ENCODE data around the gene RPA3.
"Not testable (repeated sequence)": the region's sequence is repeated elsewhere in the genome, so short reads cannot be mapped to it uniquely, and the experiment has no call there.

RPA3 gene

GRCh38 chr7:7681191-7681935 is 37.0 kb downstream of the RPA3 start:
- Histone ChIP-seq H3K9me3 (ENCODE audit: control insufficient read depth, low read length) (no peaks in the 10 kb centered on the region), H3K4me3 (ENCODE audit: insufficient read depth, low read depth, low read length, poor library complexity, severe bottlenecking) (no peak overlapping the region), H3K4me1 (ENCODE audit: control insufficient read depth, insufficient read depth, low read length, poor library complexity, severe bottlenecking) (peaks cover 3% of the 10 kb centered on the region), H3K27me3 (replicated peaks; ENCODE audit: control insufficient read depth, insufficient read depth, low read length, poor library complexity, severe bottlenecking) (no peaks in the 10 kb centered on the region), H3K36me3 (ENCODE audit: control insufficient read depth, insufficient read depth, low read length) (no peaks in the 10 kb centered on the region), H3K27ac (ENCODE audit: insufficient read depth, low read length, poor library complexity, severe bottlenecking) (no peak overlapping the region)
- DNase-seq = no peak

GRCh38 chr7:7679640-7680039 is 38.8 kb downstream of the RPA3 start:
- H3K9me3 ChIP-seq (ENCODE audit: control insufficient read depth, low read length); H3K4me3 ChIP-seq (ENCODE audit: insufficient read depth, low read depth, low read length, poor library complexity, severe bottlenecking); H3K27me3 ChIP-seq (replicated peaks; ENCODE audit: control insufficient read depth, insufficient read depth, low read length, poor library complexity, severe bottlenecking); DNase-seq; H3K27ac ChIP-seq (ENCODE audit: insufficient read depth, low read length, poor library complexity, severe bottlenecking); H3K4me1 ChIP-seq (ENCODE audit: control insufficient read depth, insufficient read depth, low read length, poor library complexity, severe bottlenecking): not testable (repeated sequence)
- peaks cover 10% of the 10 kb centered on the region for H3K36me3 ChIP-seq (ENCODE audit: control insufficient read depth, insufficient read depth, low read length)

- peaks cover 4% of the 10 kb centered on the region for H3K4me1 ChIP-seq (ENCODE audit: control insufficient read depth, insufficient read depth, low read length, poor library complexity, severe bottlenecking)
- no peaks in the 10 kb centered on the region for H3K27me3 ChIP-seq (replicated peaks; ENCODE audit: control insufficient read depth, insufficient read depth, low read length, poor library complexity, severe bottlenecking)
- no peak for DNase-seq
- peaks cover 15% of the 10 kb centered on the region for H3K36me3 ChIP-seq (ENCODE audit: control insufficient read depth, insufficient read depth, low read length)
- H3K27ac ChIP-seq (ENCODE audit: insufficient read depth, low read length, poor library complexity, severe bottlenecking) = no peak overlapping the region
- no peak overlapping the region for H3K4me3 ChIP-seq (ENCODE audit: insufficient read depth, low read depth, low read length, poor library complexity, severe bottlenecking)
- H3K9me3 ChIP-seq (ENCODE audit: control insufficient read depth, low read length) = no peaks in the 10 kb centered on the region
Measured at GRCh38 chr7:7675686-7676085, 42.7 kb downstream of the RPA3 start.

- Histone ChIP-seq H3K4me1 (ENCODE audit: control insufficient read depth, insufficient read depth, low read length, poor library complexity, severe bottlenecking) (peaks cover 4% of the 10 kb centered on the region), H3K36me3 (ENCODE audit: control insufficient read depth, insufficient read depth, low read length) (peaks cover 15% of the 10 kb centered on the region), H3K4me3 (ENCODE audit: insufficient read depth, low read depth, low read length, poor library complexity, severe bottlenecking) (no peak overlapping the region), H3K27me3 (replicated peaks; ENCODE audit: control insufficient read depth, insufficient read depth, low read length, poor library complexity, severe bottlenecking) (no peaks in the 10 kb centered on the region), H3K27ac (ENCODE audit: insufficient read depth, low read length, poor library complexity, severe bottlenecking) (no peak overlapping the region), H3K9me3 (ENCODE audit: control insufficient read depth, low read length) (no peaks in the 10 kb centered on the region)
- no peak for DNase-seq
Measured at GRCh38 chr7:7673240-7673550, 45.2 kb downstream of the RPA3 start.

- Histone ChIP-seq H3K27ac (ENCODE audit: insufficient read depth, low read length, poor library complexity, severe bottlenecking) (peak overlapping the region; percentile 9), H3K4me3 (ENCODE audit: insufficient read depth, low read depth, low read length, poor library complexity, severe bottlenecking) (no peak overlapping the region), H3K9me3 (ENCODE audit: control insufficient read depth, low read length) (no peaks in the 10 kb centered on the region), H3K4me1 (ENCODE audit: control insufficient read depth, insufficient read depth, low read length, poor library complexity, severe bottlenecking) (peaks cover 4% of the 10 kb centered on the region), H3K27me3 (replicated peaks; ENCODE audit: control insufficient read depth, insufficient read depth, low read length, poor library complexity, severe bottlenecking) (no peaks in the 10 kb centered on the region), H3K36me3 (ENCODE audit: control insufficient read depth, insufficient read depth, low read length) (peaks cover 15% of the 10 kb centered on the region)
- DNase-seq = no peak
Measured at GRCh38 chr7:7672545-7673239, 45.7 kb downstream of the RPA3 start.

GRCh38 chr7:7671361-7671760 is 47.0 kb downstream of the RPA3 start:
- H3K36me3 ChIP-seq (ENCODE audit: control insufficient read depth, insufficient read depth, low read length) = peaks cover 15% of the 10 kb centered on the region
- H3K9me3 ChIP-seq (ENCODE audit: control insufficient read depth, low read length) = no peaks in the 10 kb centered on the region
- peaks cover 4% of the 10 kb centered on the region for H3K4me1 ChIP-seq (ENCODE audit: control insufficient read depth, insufficient read depth, low read length, poor library complexity, severe bottlenecking)
- no peak overlapping the region for H3K27ac ChIP-seq (ENCODE audit: insufficient read depth, low read length, poor library complexity, severe bottlenecking)
- H3K4me3 ChIP-seq (ENCODE audit: insufficient read depth, low read depth, low read length, poor library complexity, severe bottlenecking) = no peak overlapping the region
- no peak for DNase-seq
- H3K27me3 ChIP-seq (replicated peaks; ENCODE audit: control insufficient read depth, insufficient read depth, low read length, poor library complexity, severe bottlenecking) = no peaks in the 10 kb centered on the region

- no peaks in the 10 kb centered on the region for H3K9me3 ChIP-seq (ENCODE audit: control insufficient read depth, low read length)
- H3K4me3 ChIP-seq (ENCODE audit: insufficient read depth, low read depth, low read length, poor library complexity, severe bottlenecking) = no peak overlapping the region
- H3K27ac ChIP-seq (ENCODE audit: insufficient read depth, low read length, poor library complexity, severe bottlenecking) = no peak overlapping the region
- no peak for DNase-seq
- H3K27me3 ChIP-seq (replicated peaks; ENCODE audit: control insufficient read depth, insufficient read depth, low read length, poor library complexity, severe bottlenecking) = no peaks in the 10 kb centered on the region
- peaks cover 8% of the 10 kb centered on the region for H3K36me3 ChIP-seq (ENCODE audit: control insufficient read depth, insufficient read depth, low read length)
- H3K4me1 ChIP-seq (ENCODE audit: control insufficient read depth, insufficient read depth, low read length, poor library complexity, severe bottlenecking) = peaks cover 4% of the 10 kb centered on the region
Measured at GRCh38 chr7:7670490-7670889, 47.9 kb downstream of the RPA3 start.

- no peak overlapping the region for H3K27ac ChIP-seq (ENCODE audit: insufficient read depth, low read length, poor library complexity, severe bottlenecking)
- no peaks in the 10 kb centered on the region for H3K9me3 ChIP-seq (ENCODE audit: control insufficient read depth, low read length)
- H3K27me3 ChIP-seq (replicated peaks; ENCODE audit: control insufficient read depth, insufficient read depth, low read length, poor library complexity, severe bottlenecking) = no peaks in the 10 kb centered on the region
- H3K4me3 ChIP-seq (ENCODE audit: insufficient read depth, low read depth, low read length, poor library complexity, severe bottlenecking) = no peak overlapping the region
- no peak for DNase-seq
- no peaks in the 10 kb centered on the region for H3K36me3 ChIP-seq (ENCODE audit: control insufficient read depth, insufficient read depth, low read length)
- H3K4me1 ChIP-seq (ENCODE audit: control insufficient read depth, insufficient read depth, low read length, poor library complexity, severe bottlenecking) = peaks cover 4% of the 10 kb centered on the region
Measured at GRCh38 chr7:7668706-7669105, 49.7 kb downstream of the RPA3 start.

GRCh38 chr7:7667187-7667586 is 51.2 kb downstream of the RPA3 start:
- Histone ChIP-seq H3K4me3 (ENCODE audit: insufficient read depth, low read depth, low read length, poor library complexity, severe bottlenecking) (no peak overlapping the region), H3K27ac (ENCODE audit: insufficient read depth, low read length, poor library complexity, severe bottlenecking) (no peak overlapping the region), H3K36me3 (ENCODE audit: control insufficient read depth, insufficient read depth, low read length) (no peaks in the 10 kb centered on the region), H3K4me1 (ENCODE audit: control insufficient read depth, insufficient read depth, low read length, poor library complexity, severe bottlenecking) (peaks cover 4% of the 10 kb centered on the region), H3K9me3 (ENCODE audit: control insufficient read depth, low read length) (no peaks in the 10 kb centered on the region), H3K27me3 (replicated peaks; ENCODE audit: control insufficient read depth, insufficient read depth, low read length, poor library complexity, severe bottlenecking) (no peaks in the 10 kb centered on the region)
- DNase-seq = no peak

GRCh38 chr7:7665031-7665430 is 53.4 kb downstream of the RPA3 start:
- Histone ChIP-seq H3K4me1 (ENCODE audit: control insufficient read depth, insufficient read depth, low read length, poor library complexity, severe bottlenecking) (no peaks in the 10 kb centered on the region), H3K4me3 (ENCODE audit: insufficient read depth, low read depth, low read length, poor library complexity, severe bottlenecking) (no peak overlapping the region), H3K36me3 (ENCODE audit: control insufficient read depth, insufficient read depth, low read length) (no peaks in the 10 kb centered on the region), H3K9me3 (ENCODE audit: control insufficient read depth, low read length) (no peaks in the 10 kb centered on the region), H3K27ac (ENCODE audit: insufficient read depth, low read length, poor library complexity, severe bottlenecking) (no peak overlapping the region), H3K27me3 (replicated peaks; ENCODE audit: control insufficient read depth, insufficient read depth, low read length, poor library complexity, severe bottlenecking) (no peaks in the 10 kb centered on the region)
- DNase-seq = no peak
